AG09309 (cell line): ENCODE measurements around the gene CLTA.

Experiments
- DNase-seq: peaks from one replicate; pipeline ENCODE4 v3.0.0-alpha.2; 2010; ENCODE audit warnings: low read depth
- H3K4me3 ChIP-seq: 2 replicates; pipeline ENCODE4 v1.5.1; 2011; ENCODE audit warnings: mild to moderate bottlenecking, low read depth, low read length, moderate library complexity; ENCODE audit not compliant: control insufficient read depth
- CTCF ChIP-seq: IDR thresholded peaks from 2 replicates; pipeline ENCODE4 v1.5.1; 2011; ENCODE audit warnings: mild to moderate bottlenecking, low read depth, low read length, inconsistent platforms; ENCODE audit not compliant: insufficient read depth, control insufficient read depth; ENCODE audit errors: missing control alignments

The CLTA gene

GRCh38 chr9:36204906-36205547 lies 14.3 kb downstream of the CLTA start:
- peak; percentile 16 for TF ChIP-seq CTCF
- DNase-seq = no peak
- H3K4me3 ChIP-seq = no peak overlapping the region

- no peak for TF ChIP-seq CTCF
- no peak overlapping the region for H3K4me3 ChIP-seq
- DNase-seq = no peak
These were observed 16.3 kb downstream of the CLTA start for GRCh38 chr9:36207016-36207415.

- no peak overlapping the region for H3K4me3 ChIP-seq
These were observed 16.9 kb downstream of the CLTA start for GRCh38 chr9:36207546-36208012.

GRCh38 chr9:36208521-36209253 lies 18.0 kb downstream of the CLTA start:
- TF ChIP-seq CTCF = no peak
- no peak overlapping the region for H3K4me3 ChIP-seq
- DNase-seq = no peak

More at GRCh38 chr9:36207546-36208012, 16.9 kb downstream of the CLTA start:
- TF ChIP-seq CTCF = no peak
- no peak for DNase-seq

GRCh38 chr9:36210722-36211121 lies 20.0 kb downstream of the CLTA start:
- DNase-seq = no peak
- TF ChIP-seq CTCF = no peak
- H3K4me3 ChIP-seq = no peak overlapping the region

- no peak overlapping the region for H3K4me3 ChIP-seq
- DNase-seq = no peak
- TF ChIP-seq CTCF = no peak
These were observed 20.8 kb downstream of the CLTA start for GRCh38 chr9:36211510-36211909.
